GM19239 (cell line): ENCODE results near the gene CAPN3.

Experiments
- DNase-seq: peaks from one replicate; pipeline ENCODE4 v3.0.0; 2011; ENCODE audit warnings: low spot score; ENCODE audit not compliant: insufficient read length
- FAIRE-seq: peaks from 2 replicates; lab custom pipeline; 2011; peaks lifted over from hg19 to GRCh38; lab: Jason Lieb, UNC

CAPN3 gene

DNA sequence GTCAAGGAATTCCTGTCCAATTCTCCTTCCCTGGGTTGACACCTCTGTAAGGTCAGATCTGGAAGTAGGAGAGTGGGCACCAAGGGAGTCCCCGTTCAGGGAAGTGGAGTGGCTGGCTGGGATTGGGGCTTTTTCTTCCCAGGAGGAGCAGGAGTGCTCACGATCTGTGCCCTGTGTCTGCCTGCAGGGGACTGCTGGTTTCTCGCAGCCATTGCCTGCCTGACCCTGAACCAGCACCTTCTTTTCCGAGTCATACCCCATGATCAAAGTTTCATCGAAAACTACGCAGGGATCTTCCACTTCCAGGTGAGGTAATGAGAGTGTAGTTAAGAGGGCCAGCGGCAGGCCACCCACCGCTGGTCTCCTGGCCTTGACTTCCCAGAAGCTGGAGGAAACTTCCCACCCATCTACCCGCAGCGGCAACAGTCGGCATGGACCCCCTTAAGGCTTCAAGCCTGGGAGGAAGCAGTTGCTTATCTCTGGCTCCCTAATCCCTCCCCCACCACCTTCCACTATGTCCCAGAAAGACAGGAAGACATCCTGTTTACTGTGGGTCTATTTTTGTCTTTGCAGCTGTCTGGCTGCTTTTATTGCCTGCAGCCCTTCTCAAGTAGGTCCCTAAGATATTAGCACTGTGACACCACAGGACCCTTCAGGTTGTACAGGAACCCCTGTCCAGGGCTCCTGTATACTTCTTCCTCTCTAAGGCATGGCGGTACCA, 26.8 kb downstream of the CAPN3 start:
- DNase-seq (no peak), FAIRE-seq (no peak)

DNA sequence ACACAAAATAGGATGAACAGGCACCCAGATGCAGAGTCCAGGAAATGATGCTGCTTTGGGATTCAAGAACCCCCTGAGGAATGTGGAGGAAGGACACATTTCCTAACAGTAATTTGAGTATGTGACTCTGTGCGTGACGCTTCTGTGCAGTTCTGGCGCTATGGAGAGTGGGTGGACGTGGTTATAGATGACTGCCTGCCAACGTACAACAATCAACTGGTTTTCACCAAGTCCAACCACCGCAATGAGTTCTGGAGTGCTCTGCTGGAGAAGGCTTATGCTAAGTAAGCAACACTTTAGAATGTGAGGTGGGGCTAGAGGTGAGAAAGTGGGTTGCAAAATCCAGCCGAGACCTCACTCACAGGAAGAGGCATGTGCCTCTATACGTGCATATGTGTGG, 28.3 kb downstream of the CAPN3 start:
- FAIRE-seq (no peak), DNase-seq (no peak)

DNA sequence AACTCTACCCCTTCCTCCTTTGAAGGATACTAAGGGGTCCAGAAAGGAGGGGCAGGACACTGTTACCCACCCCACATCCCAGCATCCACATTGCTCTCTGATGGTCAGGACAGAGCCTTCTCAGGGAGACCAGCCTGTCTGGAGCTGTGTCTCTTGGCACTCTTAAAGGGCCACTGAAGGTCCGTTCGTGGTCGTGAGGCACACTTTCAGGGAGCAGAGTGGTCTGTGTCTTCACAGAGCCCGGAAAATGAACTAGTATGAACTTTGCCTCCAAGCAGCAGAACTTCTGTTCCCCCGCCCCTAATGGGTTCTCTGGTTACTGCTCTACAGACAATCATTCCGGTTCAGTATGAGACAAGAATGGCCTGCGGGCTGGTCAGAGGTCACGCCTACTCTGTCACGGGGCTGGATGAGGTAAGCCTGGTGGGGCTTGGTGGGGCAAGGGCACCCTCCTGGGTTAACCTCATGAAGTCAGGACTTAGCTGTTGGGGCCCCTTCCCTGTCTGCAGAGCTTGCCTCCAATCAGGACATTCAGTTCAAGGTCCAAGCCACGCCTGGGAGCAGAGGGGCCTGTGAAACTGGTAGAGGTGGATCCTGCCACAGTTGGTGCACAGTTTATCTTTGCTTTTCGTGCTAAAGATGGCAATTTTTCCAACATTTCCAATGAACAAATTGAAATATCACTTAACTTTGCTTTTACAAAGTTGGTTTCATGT, 33.2 kb downstream of the CAPN3 start:
- no peak for DNase-seq
- no peak for FAIRE-seq

DNA sequence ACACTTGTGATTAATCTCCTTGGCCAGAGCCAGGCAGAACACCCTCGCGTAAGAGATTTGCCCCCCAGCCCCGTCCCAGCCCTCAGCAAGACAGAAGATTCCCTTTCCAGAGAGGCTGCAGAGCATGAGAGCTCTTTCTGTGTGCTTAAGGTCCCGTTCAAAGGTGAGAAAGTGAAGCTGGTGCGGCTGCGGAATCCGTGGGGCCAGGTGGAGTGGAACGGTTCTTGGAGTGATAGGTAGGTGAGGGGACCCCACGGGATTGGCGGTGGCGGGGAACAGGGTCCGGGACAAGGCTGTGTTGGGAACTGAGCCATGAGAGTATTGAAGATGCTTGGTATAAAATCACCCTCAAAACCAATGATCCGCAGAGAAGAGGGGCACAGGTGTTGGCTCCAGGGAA, 34.8 kb downstream of the CAPN3 start:
- DNase-seq: no peak
- FAIRE-seq: no peak

DNA sequence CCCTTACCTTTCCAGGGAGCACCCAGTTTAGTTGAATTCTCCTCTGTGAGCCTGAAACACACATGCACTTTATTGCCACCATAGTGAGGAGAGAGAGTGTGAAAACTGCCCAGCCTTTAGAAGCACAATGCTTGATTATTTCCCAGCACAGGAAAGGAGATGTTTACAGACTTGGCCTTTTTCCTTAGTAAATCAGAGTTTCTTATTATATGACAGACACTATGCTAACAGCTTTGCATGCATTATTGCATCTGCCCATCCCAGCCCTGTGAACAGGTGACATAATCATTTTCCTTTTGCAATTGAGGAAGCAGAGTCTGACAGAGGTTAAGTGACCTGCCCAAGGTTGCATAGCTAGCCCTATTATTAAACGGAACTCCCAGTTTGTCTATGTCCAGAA, 36.5 kb downstream of the CAPN3 start:
- no peak for FAIRE-seq
- no peak for DNase-seq

DNA sequence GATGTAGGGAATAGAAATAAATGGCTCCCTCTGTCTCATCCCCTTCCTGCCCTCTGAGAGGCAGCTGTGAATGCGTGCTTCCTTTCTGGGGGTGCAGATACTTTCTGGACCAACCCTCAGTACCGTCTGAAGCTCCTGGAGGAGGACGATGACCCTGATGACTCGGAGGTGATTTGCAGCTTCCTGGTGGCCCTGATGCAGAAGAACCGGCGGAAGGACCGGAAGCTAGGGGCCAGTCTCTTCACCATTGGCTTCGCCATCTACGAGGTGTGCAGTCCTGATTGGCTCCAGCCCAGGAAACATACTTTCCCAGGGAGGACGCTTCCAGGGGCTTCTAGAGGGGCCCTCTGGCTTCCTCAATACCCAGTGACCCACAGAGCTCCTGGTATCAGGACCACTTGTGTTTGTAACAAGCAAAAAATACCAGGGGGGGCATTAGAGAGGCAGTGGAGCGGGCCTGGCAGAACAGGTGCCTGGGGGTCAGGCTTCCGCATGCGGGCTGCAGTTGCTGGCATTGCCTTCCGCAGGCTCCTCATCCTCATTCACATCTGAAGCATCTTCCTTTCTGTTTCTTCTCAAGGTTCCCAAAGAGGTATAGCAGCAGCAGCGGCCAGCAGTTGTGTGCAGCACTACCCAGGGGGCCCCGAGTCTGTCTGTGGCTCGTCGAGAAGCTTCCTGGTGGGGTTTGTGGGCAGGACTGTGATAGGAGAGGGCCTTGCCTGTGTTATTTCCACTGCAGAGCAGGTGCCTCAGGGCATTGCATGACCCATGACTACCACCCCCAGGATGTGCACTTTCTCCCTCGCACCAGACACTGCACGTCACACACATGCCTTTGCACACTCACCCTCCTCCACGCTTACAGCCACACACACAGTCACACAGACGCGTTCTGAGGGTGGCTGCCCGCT, 42.5 kb downstream of the CAPN3 start:
- FAIRE-seq (no peak), DNase-seq (no peak)

DNA sequence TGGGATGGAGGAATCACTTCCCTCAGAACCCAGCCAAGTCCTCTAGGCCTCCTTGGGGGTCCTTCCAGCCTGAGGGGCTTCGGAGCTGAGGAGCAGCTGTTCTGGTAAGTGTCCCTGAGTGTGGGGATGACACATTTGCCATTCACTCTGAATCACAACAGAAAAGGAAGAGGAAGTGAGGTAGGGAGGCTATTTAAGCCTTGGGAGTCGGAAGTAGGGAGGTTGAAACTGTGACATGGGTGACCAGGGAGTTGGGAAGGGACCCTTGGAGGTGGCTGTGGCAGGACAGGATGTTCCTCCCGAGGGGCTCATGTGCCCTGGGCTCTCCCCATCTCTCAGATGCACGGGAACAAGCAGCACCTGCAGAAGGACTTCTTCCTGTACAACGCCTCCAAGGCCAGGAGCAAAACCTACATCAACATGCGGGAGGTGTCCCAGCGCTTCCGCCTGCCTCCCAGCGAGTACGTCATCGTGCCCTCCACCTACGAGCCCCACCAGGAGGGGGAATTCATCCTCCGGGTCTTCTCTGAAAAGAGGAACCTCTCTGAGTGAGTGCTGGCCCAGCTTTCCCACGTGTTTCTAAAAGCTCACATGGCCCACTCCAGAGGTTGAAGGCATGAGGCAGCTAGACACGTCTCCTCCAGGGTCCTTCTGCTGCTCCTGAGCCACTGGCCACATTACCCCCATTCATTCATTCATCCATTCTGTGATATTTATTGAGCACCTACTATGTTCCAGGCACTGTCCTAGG, 43.3 kb downstream of the CAPN3 start:
- FAIRE-seq: no peak
- no peak for DNase-seq

DNA sequence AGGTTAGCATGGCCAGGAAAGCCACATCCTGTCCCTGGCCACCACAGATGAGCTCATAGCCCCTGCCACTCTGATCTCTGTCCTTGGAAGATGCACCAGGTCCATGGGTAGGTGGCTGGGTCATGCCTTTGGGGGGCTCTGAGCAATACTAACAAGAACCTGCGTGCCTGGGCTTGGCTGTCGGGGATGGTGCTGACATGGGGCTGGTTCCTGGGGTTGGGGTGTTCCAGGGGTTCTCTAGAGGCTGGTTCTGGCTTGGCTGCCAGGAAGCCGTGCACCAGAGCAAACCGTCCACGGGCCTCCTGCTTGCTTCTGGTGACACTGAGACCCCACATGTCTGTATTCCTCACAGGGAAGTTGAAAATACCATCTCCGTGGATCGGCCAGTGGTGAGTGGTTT, 44.1 kb downstream of the CAPN3 start:
- FAIRE-seq: no peak

DNA sequence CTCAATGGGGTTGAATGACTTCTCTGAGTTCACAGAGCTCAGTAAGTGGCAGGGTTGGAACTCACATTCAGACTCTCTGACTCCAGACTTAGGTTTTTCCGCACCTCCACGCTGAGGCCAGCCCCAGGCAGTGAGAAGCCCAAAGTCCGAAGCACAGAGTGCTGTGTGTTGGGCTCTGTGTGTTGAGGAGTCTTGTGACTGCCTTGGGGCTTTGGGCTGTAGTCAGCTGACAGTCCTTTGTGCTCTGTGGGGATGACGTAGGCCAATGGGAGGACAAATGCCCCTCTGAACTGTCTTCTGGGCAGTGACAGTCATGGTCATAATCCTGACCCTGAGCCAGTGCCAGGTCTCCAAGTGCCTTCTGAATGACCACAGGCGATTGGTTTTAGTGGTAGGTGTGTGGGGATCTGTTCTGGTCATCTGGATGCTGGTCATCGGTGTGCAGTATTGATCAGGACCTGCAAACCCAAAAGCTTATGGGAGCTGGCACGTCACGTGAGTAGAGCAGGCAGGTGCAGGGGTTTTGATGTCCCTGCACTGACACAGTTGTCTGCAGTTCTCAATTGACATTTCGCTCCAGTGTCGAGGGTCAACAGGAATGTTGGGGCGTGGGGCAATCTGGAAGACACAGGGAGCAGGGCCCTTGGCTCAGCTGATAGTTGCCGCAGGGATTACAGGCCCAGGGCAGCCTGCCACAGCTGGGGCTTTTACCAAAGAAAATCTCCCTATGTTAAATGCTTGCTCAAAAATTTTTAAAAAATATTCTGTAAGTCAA, 45.3 kb downstream of the CAPN3 start:
- FAIRE-seq: no peak
- no peak for DNase-seq

More for the DNA sequence above, 44.1 kb downstream of the CAPN3 start:
- DNase-seq: no peak

DNA sequence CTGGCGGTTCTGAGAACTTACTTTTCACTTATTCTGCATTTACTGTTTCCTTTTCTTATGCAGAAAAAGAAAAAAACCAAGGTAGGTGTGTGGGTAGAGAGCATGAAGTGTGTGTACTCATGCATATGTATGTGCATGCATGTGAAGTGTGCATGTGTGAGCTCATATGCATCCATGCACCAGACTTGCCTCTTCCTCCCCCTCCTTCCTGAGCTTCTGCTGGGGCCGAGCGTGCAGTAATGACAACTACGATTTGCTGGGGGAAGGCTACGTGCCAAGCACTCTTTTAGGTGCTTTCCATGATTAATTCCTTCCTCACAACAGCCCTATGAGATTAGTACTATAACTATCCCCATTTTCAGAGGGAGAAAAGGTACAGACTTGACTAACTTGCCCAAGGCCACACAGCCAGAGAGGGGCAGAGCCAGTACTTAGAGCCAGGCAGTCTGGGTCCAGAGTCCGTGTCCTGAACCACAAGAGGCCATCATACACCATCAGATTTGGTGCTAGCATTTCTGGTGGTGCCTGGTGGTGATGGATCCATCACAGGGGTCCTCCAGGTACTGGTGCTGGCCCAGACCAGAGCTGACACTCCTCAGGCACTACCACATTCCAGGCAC, 46.7 kb downstream of the CAPN3 start:
- no peak for FAIRE-seq

DNA sequence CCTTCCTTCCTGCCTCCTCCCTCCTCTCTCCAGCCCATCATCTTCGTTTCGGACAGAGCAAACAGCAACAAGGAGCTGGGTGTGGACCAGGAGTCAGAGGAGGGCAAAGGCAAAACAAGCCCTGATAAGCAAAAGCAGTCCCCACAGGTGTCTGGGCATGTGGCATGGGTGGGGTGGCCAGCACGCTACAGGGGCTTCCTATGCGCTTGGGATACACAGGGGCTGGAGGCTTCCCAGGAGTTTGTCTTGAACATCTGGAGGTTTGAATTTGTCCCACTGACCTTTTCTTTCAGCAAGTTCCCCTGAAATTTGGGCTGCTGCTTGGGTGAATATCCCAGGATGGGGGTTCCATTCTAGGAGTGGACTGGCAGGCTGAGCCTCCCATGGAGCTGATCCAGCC, 48.9 kb downstream of the CAPN3 start:
- FAIRE-seq: no peak

More for the DNA sequence above, 46.7 kb downstream of the CAPN3 start:
- DNase-seq: no peak

DNA sequence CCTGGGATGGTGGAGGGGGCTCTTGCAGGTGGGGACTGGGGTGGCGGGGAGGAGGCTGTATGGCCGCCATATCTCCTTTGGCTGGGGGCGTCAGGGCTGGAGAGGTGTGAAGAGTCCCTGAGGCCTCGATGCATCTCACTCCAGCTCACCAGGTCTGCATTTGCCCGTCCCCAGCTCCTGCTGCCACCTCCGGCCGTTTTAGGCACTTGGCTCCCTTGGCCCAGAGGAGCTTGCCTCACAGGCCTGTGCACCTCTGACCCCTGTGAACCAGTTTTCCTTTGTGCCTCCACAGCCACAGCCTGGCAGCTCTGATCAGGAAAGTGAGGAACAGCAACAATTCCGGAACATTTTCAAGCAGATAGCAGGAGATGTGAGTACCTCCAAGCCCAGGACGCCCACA, 49.7 kb downstream of the CAPN3 start:
- no peak for DNase-seq
- FAIRE-seq: no peak

More for the DNA sequence above, 48.9 kb downstream of the CAPN3 start:
- no peak for DNase-seq

DNA sequence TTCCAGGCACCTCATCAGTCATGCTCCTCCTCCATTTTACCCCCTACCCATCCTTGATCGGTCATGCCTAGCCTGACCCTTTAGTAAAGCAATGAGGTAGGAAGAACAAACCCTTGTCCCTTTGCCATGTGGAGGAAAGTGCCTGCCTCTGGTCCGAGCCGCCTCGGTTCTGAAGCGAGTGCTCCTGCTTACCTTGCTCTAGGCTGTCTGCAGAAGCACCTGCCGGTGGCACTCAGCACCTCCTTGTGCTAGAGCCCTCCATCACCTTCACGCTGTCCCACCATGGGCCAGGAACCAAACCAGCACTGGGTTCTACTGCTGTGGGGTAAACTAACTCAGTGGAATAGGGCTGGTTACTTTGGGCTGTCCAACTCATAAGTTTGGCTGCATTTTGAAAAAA, 52.6 kb downstream of the CAPN3 start:
- no peak for DNase-seq
- FAIRE-seq: no peak

DNA sequence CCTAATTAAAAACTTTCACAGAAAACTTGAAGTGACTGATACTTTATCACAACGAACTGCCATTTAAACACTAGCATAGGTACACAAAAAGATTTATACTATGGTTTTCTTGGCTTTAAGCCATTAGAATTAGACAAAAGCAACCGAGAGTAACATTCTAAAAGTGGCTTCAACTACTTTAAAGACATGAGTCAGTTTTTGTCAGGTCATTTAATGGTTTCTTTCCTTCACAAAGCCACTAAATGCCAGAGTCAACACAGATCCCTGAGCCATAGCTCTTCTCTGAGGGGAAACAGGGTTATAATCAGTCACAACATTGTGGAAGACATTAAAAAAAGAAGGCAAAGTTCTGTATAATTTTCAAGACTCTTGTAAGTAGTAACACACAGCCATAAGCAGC, 54.6 kb downstream of the CAPN3 start:
- FAIRE-seq (no peak), DNase-seq (no peak)

DNA sequence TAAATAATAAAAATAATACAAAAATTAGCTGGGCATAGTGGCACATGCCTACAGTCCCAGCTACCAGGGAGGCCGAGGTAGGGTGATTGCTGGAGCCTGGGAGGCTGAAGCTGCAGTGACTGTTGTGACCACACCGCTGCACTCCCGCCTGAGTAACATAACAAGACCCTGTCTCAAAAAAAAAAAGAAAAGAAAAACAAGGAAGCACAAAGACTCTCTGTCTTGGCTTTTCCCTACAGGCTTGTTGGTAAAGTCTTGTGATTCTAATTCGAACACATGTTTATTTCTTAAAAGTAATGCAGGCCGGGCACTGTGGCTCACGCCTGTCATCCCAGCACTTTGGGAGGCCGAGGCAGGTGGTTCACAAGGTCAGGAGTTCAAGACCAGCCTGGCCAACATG, 60.1 kb downstream of the CAPN3 start:
- DNase-seq (no peak), FAIRE-seq (no peak)

DNA sequence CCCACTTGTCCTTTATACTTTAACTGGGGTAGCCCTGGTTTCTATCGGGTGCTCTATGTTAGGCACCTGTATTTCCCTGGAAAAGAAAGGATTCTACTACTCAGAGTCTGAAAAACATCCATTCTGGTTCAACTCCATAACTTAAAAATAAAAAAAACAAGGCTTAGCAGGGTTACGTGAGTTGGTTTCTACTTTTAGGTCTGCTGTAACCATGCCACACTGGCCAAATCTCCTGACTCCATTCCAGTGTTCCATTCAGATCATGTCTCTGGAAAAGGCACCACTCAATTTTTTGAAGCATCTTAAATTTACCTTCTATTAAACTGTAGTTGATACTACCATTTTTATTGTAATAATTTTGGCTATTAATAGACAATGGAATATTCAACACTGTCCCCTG, 62.1 kb downstream of the CAPN3 start:
- DNase-seq (no peak), FAIRE-seq (no peak)

DNA sequence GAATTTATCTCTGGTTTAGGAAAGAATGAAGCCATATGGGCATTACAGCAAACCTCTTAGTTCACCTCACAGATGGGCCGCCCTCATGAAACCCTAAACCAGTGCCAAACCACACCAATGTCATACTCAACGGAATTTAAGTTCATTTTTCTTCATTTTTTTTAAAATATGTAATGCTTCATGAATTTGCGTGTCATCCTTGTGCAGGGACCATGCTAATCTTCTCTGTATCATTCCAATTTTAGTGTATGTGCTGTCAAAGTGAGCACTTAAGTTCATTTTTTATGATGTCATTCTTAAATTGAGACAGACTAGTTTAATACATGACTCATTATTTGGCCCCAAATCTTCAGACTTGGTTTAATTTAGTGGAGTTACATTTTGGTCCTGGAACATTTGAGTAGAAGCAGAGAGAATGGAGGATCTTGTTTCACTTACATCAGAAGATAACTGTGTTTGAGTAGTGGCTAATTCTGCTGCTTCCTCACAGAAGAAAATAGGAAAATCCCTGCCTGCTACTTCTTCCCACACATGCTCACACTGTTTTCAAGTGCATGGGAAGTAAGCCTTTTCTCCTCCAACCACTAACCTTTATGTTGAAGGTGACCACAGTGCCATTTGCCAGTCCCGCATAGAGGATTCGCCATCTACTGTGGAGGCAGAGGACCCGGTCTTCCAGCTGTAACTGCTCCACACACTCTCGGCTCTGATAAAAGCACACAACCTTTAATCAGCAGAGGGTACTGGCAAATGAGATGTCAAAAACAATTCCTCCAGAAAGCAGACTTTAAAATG, 68.3 kb downstream of the CAPN3 start:
- FAIRE-seq (no peak), DNase-seq (no peak)

DNA sequence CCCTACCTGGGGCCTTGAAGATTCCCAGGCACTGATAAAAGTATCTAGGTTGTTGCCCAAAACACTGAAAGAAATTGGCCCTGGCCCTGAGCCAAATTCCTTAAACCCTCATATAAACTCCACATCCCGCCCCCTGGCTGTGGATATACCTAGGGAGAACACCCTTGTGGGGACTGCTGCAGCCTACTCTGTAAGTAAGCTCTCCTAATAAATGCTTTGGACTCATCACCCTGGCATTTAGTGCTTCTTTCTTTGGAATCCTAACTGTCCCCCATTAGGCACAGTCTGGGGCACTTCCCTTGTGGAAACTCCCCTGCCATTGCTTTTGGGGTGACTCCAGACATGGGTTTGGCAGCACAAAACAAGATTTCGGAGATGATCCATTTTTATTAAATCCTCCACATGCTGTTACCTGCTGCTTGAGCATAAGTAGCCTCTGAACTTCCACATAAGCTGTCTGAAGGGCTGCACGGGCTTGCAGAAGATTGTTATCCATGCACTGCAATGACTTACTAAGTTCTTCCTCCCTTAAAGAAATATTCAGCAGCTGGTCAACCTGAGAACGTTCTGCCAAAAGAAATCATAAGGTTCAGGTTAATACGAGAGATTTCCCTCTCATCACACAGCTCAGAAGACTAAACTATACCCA, 85.2 kb downstream of the CAPN3 start:
- DNase-seq: no peak
- no peak for FAIRE-seq
